GM12878 (cell line): Measurements from ENCODE around the gene PVRIG. TPM values are rescaled to one million over a fixed set of nuclear protein-coding genes. Genes with fewer than 3 reads are reported as not detected.
A peak's percentile ranks its signal among the peaks of the same experiment; 100 is the strongest.
"Not testable (repeated sequence)": the region's sequence is repeated elsewhere in the genome, so short reads cannot be mapped to it uniquely, and the experiment has no call there.

Source experiments
- ATAC-seq: fragments of 200-7000 bp; cut with Tn5 transposase; 3 replicates; pipeline ENCODE4 v1.9.1; 2020; ENCODE audit warnings: mild to moderate bottlenecking, moderate library complexity
- Bru-seq: library from RNA; stranded (reverse); fragments of 400-500 nt; gene quantifications from one replicate; lab custom pipeline; 2021; lab: Mats Ljungman, UMichigan
- BruChase-seq, 2 experiments: library from RNA; stranded (reverse); fragments of 400-500 nt; gene quantifications; one replicate each; lab custom pipeline; 2021; lab: Mats Ljungman, UMichigan
- BruUV-seq: library from RNA; stranded (reverse); fragments of 400-500 nt; replicated peaks from 2 replicates; lab custom pipeline; 2021; lab: Mats Ljungman, UMichigan
- CTCF ChIA-PET: fragments of 300-600 bp; sonication (Branson Sonifier 250); formaldehyde crosslinking; extraction: SDS; loops from one replicate; lab custom pipeline; 2021; ENCODE audit warnings: inconsistent platforms; lab: Yijun Ruan, JAX
- POLR2A ChIA-PET: fragments of 350-600 bp; formaldehyde crosslinking; extraction: SDS; loops from one replicate; lab custom pipeline; 2021; ENCODE audit warnings: inconsistent platforms; lab: Charles Lee
- RAD21 ChIA-PET: fragments of 300-600 bp; sonication (Branson Sonifier 250); formaldehyde crosslinking; loops from one replicate; lab custom pipeline; 2023; ENCODE audit warnings: antibody characterized with exemption; ENCODE audit not compliant: unreplicated experiment; lab: Charles Lee
- SMC1A ChIA-PET: fragments of 300-600 bp; sonication (Branson Sonifier 250); formaldehyde crosslinking; loops from one replicate; lab custom pipeline; 2023; ENCODE audit not compliant: unreplicated experiment, uncharacterized antibody; lab: Charles Lee
- DNase-seq: peaks from one replicate; pipeline ENCODE4 v3.0.0-alpha.2; 2011; ENCODE audit warnings: low read depth, low spot score
- FAIRE-seq: peaks from 3 replicates; lab custom pipeline; 2011; peaks lifted over from hg19 to GRCh38; lab: Jason Lieb, UNC
- H2AFZ ChIP-seq: 2 replicates; pipeline ENCODE4 v1.6.0; 2011; ENCODE audit warnings: low read depth, low read length, control low read depth; ENCODE audit not compliant: control insufficient read depth
- H3K27ac ChIP-seq: 2 replicates; pipeline ENCODE4 v1.5.1; 2011; ENCODE audit warnings: control low read depth; ENCODE audit not compliant: control insufficient read depth, insufficient read depth
- H3K27me3 ChIP-seq, 2 experiments: replicated peaks in 1 of 2; 2 replicates each; pipeline versions ENCODE4 v1.6.0 to v1.6.1; 2011; ENCODE audit warnings: low read length in 1 of 2; ENCODE audit not compliant: control insufficient read depth in 2 of 2, insufficient read depth in 2 of 2
- H3K36me3 ChIP-seq, 2 experiments: 2 replicates each; pipeline ENCODE4 v1.5.1; 2011; ENCODE audit warnings: low read length in 1 of 2; ENCODE audit not compliant: control insufficient read depth in 2 of 2, insufficient read depth in 2 of 2
- H3K4me1 ChIP-seq: 2 replicates; pipeline ENCODE4 v1.6.1; 2011; ENCODE audit warnings: mild to moderate bottlenecking, low read length, moderate library complexity, mixed read lengths; ENCODE audit not compliant: control insufficient read depth, insufficient read depth
- H3K4me2 ChIP-seq: 2 replicates; pipeline ENCODE4 v1.6.0; 2011; ENCODE audit warnings: control low read depth; ENCODE audit not compliant: control insufficient read depth, insufficient read depth
- H3K4me3 ChIP-seq: fragments of 200-600 bp; sonication (generic); 2 replicates; pipeline ENCODE4 v1.5.1; 2016
- H3K79me2 ChIP-seq: 2 replicates; pipeline ENCODE4 v1.6.0; 2011; ENCODE audit warnings: low read length; ENCODE audit not compliant: control insufficient read depth, insufficient read depth
- H3K9ac ChIP-seq: 2 replicates; pipeline ENCODE4 v1.8.0; 2011; ENCODE audit warnings: low read length, control low read depth, mixed read lengths; ENCODE audit not compliant: control insufficient read depth, insufficient read depth
- H3K9me3 ChIP-seq: replicated peaks from 3 replicates; pipeline ENCODE4 v1.5.1; 2011; ENCODE audit warnings: mild to moderate bottlenecking, low read length; ENCODE audit not compliant: control insufficient read depth, insufficient read depth
- H4K20me1 ChIP-seq: 2 replicates; pipeline ENCODE4 v1.6.0; 2011; ENCODE audit not compliant: control insufficient read depth, insufficient read depth
- DPF2 ChIP-seq: fragments of 450-650 bp; IDR thresholded peaks from 2 replicates; pipeline ENCODE4 v1.6.1; 2017; ENCODE audit warnings: mild to moderate bottlenecking
- HDGF ChIP-seq: fragments of 450-650 bp; IDR thresholded peaks from 2 replicates; pipeline ENCODE4 v1.6.1; 2016; ENCODE audit warnings: antibody characterized with exemption
- MLLT1 ChIP-seq: fragments of 450-650 bp; IDR thresholded peaks from 2 replicates; pipeline ENCODE4 v1.6.1; 2016; ENCODE audit warnings: mild to moderate bottlenecking
- WGBS: methylation state at CpG from one replicate; pipeline ENCODE4 v1.1.6; 2016; ENCODE audit warnings: low lambda C conversion rate; ENCODE audit not compliant: insufficient replicate concordance, insufficient coverage; ENCODE audit errors: missing lambda C conversion rate; 5-methylcytosine and 5-hydroxymethylcytosine counted together
- in situ Hi-C: fragments of 300-500 bp; cut with MboI; formaldehyde crosslinking; loops from 9 replicates; pipeline ENCODE4 v1.14.3; 2018; ENCODE audit warnings: mixed read lengths
- intact Hi-C: fragments of 100-400 bp; cut with micrococcal nuclease; formaldehyde crosslinking; loops from one replicate; pipeline ENCODE4 v1.14.2; 2022; ENCODE audit not compliant: unreplicated experiment
- long read RNA-seq, 2 experiments: library from polyadenylated mRNA; unstranded; transcript quantifications; one replicate each; pipeline ENCODE4 v2.0.0, GENCODE V29; 2019 to 2020
- polyA minus RNA-seq, 3 experiments: library from RNA; depleted of rRNA, polyadenylated mRNA; stranded (reverse); fragments of >200 nt; gene quantifications; 2 replicates each; pipeline ENCODE4 v1.2.3, GENCODE V29; 2011
- polyA plus RNA-seq, 11 experiments: library from polyadenylated mRNA; depleted of rRNA in 4 of 11; unstranded in 6 of 11; stranded (reverse) in 5 of 11; fragments of >200 nt; fragmentation: Nextera tagmentation in 4 of 11; fragmentation: Illumina TruSeq in 1 of 11; extraction: Ambion mirVana in 4 of 11; extraction: Trizol in 1 of 11; gene quantifications; 1 replicate in 1 of 11; 2 replicates in 10 of 11; pipeline versions ENCODE4 v1.2.1 to v1.2.3, GENCODE V29; 2011 to 2016; ENCODE audit warnings: inconsistent platforms in 2 of 11, missing spikeins in 2 of 11, low read depth in 1 of 11
- total RNA-seq, 4 experiments: library from RNA; depleted of rRNA in 3 of 4; stranded (reverse); fragments of >200 nt in 3 of 4; fragmentation: Illumina TruSeq in 1 of 4; extraction: Trizol in 1 of 4; gene quantifications; 2 replicates each; pipeline versions ENCODE4 v1.2.1 to v1.2.3, GENCODE V29; 2013 to 2021

Gene PVRIG
- 20.3 and 21.7 TPM in 2 replicates for total RNA-seq (2013; cell fraction: nucleolus; rRNA removed)
- total RNA-seq (2014; rRNA removed), result 25.6 and 29.8 TPM in 2 replicates
- 5.2 and 7.7 TPM in 2 replicates for total RNA-seq (2014; rRNA removed; fragmentation: Illumina TruSeq; extraction: Trizol)
- 27.4 and 27.7 TPM in 2 replicates for total RNA-seq (2021)
- 3.7 TPM for polyA plus RNA-seq (2011; ENCODE audit: low read depth)
- 3.1 and 8.4 TPM in 2 replicates for polyA plus RNA-seq (2011; rRNA removed)
- polyA plus RNA-seq (2011; cell fraction: cytosol; rRNA removed), result 14.7 and 23.1 TPM in 2 replicates
- 21.8 and 23.1 TPM in 2 replicates for polyA plus RNA-seq (2011; cell fraction: nucleus; rRNA removed)
- polyA plus RNA-seq (2012), result 13.9 and 14.6 TPM in 2 replicates
- polyA plus RNA-seq (2014; fragmentation: Illumina TruSeq; extraction: Trizol), result 0.38 and 3.9 TPM in 2 replicates
- polyA plus RNA-seq (2014; fragmentation: Nextera tagmentation; extraction: Ambion mirVana), result 1 to 10 TPM; 1.3 to 3.6 TPM
- 39.4 and 41.4 TPM in 2 replicates for polyA plus RNA-seq (2014; rRNA removed)
- 10 to 100 TPM; 43.9 to 44.0 TPM for polyA plus RNA-seq (2016; fragmentation: Nextera tagmentation; extraction: Ambion mirVana)
- polyA minus RNA-seq (2011; rRNA and poly(A)+ RNA removed), result 1.7 and 6.8 TPM in 2 replicates
- 5.3 and 7.0 TPM in 2 replicates for polyA minus RNA-seq (2011; cell fraction: cytosol; rRNA and poly(A)+ RNA removed)
- polyA minus RNA-seq (2011; cell fraction: nucleus; rRNA and poly(A)+ RNA removed), result 10.0 and 16.9 TPM in 2 replicates
- percentile 75 among the genes with signal in this experiment for Bru-seq, nascent RNA
- BruChase-seq, experiment 1, labeled RNA remaining after a 6-hour chase, result percentile 61 among the genes with signal in this experiment
- BruChase-seq, experiment 2, labeled RNA remaining after a 2-hour chase, result percentile 64 among the genes with signal in this experiment
- long read RNA-seq, experiment 1, partial matches to known transcripts, result 31 of 32 reads
- long read RNA-seq, experiment 1, other reads (novel, unspliced or antisense), result 1 of 32 reads
- long read RNA-seq, experiment 2, partial matches to known transcripts, result 4 of 6 reads
- long read RNA-seq, experiment 2, other reads (novel, unspliced or antisense), result 2 of 6 reads

GRCh38 chr7:100219801-100220585 is at the start of gene PVRIG:
TSS of gene PVRIG (plus strand) at chr7:100219949. CDS start at chr7:100219971, 22 bp downstream.
- ChIA-PET SMC1A (interaction anchor here (0.7 to 5.4 kb wide), 9 partner anchors 10 to 188 kb away, joined by 3 to 37 read pairs (median 6); partner anchors contain the start of genes AP4M1 and MCM7), CTCF (interaction anchor here (0.5 to 8.3 kb wide), 6 partner anchors 11 to 1485 kb away, joined by 3 to 113 read pairs (median 26); no protein-coding TSS in a partner anchor), POLR2A (interaction anchor here (0.9 to 4.6 kb wide), 5 partner anchors 9 to 188 kb away, joined by 3 to 25 read pairs (median 5); no protein-coding TSS in a partner anchor), RAD21 (interaction anchor here (0.7 to 3.5 kb wide), 6 partner anchors 9 to 88 kb away, joined by 3 to 14 read pairs (median 3); partner anchors contain the start of gene LAMTOR4)
- peaks cover 54% of the 10 kb centered on the region for H3K79me2 ChIP-seq
- H3K36me3 ChIP-seq, in situ Hi-C loops, H3K27me3 ChIP-seq, H4K20me1 ChIP-seq, H3K9me3 ChIP-seq, H2AFZ ChIP-seq, DNase-seq: not testable (repeated sequence)
- WGBS, result 46% methylated on average over 21 of the region's 27 CpGs
- FAIRE-seq (peak; percentile 52), ATAC-seq (peak; percentile 17)
- peak within 1 kb of the TSS; percentile 88 for H3K4me2 ChIP-seq
- peak within 1 kb of the TSS; percentile 99 for H3K27ac ChIP-seq
- peak within 1 kb of the TSS; percentile 63 for H3K4me3 ChIP-seq
- 0 out of 2 replicates have a peak, but pooled peaks have one; percentile 17 for TF ChIP-seq MLLT1
- TF ChIP-seq HDGF, result peak; percentile 66; the same call in 1 of the 2 replicates
- 0 out of 2 replicates have a peak, but pooled peaks have one; percentile 30 for TF ChIP-seq DPF2
- TSS peak; percentile 16 for BruUV-seq
- peak within 1 kb of the TSS; percentile 87 for H3K9ac ChIP-seq
- intact Hi-C loops, result loop anchor here (2.0 to 5.0 kb wide), 3 partner anchors 29 to 73 kb away; partner anchors contain the start of genes GPC2, LAMTOR4 and STAG3
- peaks cover 54% of the 10 kb centered on the region for H3K4me1 ChIP-seq
